ENCODE measurements around the gene NR2C2.

The NR2C2 gene

GRCh38 chr3:15032650-15033049, 85.3 kb downstream of the NR2C2 start:
- FAIRE-seq = no peak

GRCh38 chr3:15033103-15033502, 85.7 kb downstream of the NR2C2 start:
- FAIRE-seq = no peak

- no peak for FAIRE-seq
These were observed 90.9 kb downstream of the NR2C2 start for GRCh38 chr3:15038306-15038705.

- FAIRE-seq = no peak
These were observed 93.5 kb downstream of the NR2C2 start for GRCh38 chr3:15040844-15041243.

DNA sequence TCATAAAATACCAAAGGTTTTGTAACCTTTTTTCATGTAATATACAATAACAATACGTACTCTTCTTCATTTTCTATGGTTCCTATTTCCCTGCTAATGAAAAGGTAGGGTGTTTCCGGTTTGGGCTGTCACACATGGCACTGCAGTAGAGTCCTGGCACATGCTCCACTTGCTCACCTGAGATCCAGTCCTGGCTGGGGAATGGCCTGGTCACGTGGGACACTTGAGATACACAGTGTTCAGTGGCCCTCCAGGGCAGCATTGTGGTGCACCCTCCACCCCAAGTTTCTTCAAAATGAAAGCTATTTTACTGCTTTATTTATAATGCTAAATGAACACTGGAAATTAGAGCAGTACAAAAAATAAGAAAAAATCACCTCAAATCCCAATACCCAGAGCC, 94.6 kb downstream of the NR2C2 start:
- no peak for FAIRE-seq

- FAIRE-seq = no peak
These were observed 95.6 kb downstream of the NR2C2 start for GRCh38 chr3:15042936-15043335.

- FAIRE-seq = no peak
These were observed 96.2 kb downstream of the NR2C2 start for GRCh38 chr3:15043408-15044171.

DNA sequence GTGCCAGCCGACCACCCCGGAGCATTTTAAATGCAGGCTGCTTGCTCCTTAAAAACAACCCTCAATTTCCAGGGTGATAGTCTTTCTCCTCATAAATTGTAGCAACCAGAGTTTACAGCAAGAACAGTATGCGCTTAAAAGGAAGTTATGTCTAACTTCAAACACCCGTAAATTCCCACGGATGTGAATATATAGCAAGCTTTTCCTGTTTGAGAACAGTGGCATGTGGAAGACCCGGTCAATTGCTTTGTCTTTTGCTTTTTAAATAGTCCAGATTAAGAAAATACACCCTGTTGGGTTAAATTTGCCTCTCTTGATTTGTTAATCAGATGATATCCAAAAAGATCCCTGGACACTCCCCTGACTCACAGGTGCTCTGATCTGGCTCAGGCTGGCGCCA, 96.9 kb downstream of the NR2C2 start:
- FAIRE-seq = no peak

- FAIRE-seq = no peak
These were observed 98.3 kb downstream of the NR2C2 start for GRCh38 chr3:15045667-15046066.

DNA sequence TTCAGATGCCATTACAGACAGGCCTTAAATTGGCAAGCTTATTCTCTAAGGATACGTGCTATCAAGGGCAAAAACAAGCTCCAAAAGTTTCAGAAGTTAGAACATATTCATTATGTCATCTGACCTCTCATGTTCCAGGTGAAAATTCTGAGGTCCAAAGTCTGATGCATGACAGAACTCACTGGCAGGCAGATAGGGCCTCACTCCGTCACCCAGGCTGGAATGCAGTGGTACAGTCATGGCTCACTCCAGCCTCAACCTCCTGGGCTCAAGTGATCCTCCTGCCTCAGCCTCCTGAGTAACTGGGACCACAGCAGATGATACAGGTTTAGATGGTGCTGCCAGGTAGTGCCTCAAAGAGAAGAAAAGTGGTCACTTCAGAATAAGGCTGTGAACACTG, 102.2 kb downstream of the NR2C2 start:
- no peak for FAIRE-seq

DNA sequence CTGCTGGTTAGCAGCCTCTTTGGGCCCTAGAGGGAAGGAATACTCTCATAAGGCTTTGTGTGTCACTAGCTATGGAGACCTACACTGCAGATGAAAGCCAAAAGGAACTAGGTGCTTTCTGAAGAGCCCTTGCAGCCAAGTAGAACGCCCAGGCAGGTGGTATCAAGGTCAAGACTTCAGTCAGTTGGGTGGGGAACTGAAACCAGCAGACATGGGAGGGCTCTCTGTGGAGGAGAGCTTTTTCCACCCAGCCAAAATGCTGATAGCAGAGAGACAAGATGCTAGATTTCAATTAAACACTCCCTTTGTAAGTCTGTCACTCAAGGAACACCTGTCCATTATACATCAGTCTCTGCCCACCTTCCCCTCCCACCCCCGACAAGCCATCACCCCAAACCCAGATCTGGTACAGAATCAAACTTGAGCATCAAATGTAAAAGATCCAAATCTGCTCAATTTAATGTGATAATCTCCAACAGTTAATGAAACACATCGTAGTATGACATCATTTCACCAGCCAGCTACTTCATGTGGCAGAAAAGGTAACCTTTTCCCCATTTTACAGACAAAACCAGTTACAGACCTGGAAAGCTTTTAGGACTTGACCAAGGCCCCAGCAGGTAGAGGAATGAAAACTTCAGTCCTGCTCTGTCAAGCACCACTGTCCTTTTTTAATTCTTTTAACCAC, 103.2 kb downstream of the NR2C2 start:
- FAIRE-seq = no peak

DNA sequence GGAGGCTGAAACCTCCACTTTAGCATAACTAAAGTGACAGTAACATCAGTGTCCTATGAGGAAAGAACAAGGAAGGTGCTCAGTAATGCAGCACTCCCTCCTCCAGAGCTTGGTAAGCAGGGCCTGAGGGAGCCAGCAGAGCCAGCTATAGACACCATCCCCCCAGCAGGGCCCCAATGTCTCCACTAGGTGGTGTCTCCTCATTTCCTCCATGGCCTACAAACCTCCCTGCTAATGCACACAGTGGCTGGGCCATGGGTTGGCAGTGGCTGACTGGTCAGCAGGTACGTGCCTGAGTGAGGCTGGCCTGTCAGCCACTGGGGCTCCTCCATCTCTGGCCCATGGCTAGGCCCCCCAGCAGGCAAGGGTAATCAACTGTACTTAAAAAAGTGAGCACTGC, 104.1 kb downstream of the NR2C2 start:
- FAIRE-seq = no peak

DNA sequence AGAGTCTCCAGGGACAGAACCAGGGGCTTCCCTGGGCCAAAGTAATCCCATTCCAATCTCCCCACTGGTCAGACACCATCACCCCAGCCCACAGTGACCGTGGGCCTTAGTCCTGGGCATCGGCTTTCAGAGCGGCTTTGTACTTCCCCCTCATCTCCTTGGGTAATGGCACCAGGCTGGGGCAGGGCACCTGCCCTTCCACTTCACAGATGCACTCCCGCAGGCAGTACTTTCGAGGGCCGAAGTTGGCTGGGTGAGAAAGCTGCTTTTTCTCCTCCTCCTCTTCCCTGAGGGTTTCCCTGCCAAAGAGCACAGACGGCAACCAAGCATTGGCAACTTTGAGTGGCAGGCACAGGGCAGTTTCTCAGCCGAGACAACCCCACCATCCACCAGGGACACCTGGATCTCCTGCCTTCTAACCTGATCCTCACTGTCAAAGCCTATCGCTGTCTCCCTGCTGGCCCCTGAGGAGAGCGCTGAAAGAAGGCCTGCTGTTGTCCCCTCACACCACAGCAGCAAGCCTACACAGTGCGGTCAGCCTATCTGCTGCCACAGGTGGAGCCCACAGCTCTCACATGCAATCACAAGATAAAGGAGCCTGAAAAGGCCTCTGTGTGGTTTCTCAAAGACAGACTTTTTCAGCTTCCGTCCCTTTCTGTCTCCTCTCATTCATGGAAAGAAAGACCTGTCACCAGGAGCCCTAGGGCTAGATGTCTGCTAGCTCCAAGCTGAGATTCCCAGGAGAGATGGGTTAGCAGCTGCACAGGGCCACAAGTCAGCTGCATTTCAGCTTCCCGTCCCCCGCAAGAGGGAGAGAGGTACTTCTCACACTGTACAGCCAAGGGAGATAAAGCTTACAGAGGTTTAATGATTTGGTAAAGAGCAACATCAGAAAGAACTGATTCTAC, 105.2 kb downstream of the NR2C2 start:
- no peak for FAIRE-seq

GRCh38 chr3:15053541-15053940, 106.2 kb downstream of the NR2C2 start:
- FAIRE-seq = no peak

DNA sequence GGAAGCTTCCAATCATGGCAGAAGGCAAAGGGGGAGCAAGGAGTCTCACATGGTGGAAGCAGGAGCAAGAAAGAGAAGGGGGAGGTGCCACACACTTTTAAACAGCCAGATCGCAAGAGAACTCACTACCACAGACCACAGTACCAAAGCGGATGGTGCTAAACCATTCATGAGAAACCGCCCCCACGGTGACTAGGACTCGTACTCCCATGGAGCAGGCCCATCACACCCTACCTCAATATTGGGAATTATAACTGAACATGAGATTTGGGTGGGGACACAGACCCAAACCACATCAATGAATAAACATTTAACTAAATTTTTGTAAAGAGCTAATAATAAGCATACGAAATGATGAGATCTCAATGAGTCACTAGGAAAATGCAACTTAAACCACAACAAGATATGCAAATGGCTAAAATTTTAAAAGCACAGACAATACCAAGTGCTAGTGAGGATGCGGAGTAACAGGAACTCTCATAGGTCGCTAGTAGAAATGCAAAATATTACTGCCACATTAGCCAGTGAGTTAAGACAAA, 107.7 kb downstream of the NR2C2 start:
- FAIRE-seq = no peak

DNA sequence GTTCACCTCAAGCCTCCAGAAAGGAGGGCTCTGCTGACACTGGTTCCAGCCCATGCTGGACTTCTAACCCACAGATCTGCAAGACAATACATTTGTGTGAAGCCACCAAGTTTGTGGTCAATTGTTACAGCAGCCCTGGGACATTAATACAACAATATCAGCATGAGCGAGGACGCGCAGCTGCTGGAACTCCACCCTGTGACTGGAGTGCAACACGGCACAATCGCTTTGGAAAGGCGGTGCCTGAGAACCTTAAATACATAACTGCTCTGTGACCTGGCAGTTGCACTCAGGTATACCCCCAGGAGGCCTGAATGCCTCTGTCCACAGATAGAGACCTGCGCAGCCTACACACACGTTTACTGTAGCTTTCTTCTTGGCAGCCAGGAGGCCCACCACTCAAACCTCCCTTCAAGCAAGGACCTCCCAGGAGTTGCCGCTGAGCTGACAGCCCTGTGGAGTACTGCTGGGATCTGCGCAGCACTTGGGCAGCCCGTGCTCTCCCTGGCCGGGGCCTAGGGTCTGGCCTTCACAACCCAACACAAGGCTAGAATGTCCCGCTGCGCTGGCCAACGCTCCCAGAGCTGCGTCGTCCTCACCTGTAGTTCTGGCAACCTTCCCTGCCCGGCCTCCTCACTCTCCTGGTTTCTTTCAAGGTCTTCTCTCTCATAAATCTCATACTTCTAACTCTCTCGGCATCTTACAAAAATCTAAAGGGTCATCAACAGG, 109.5 kb downstream of the NR2C2 start:
- FAIRE-seq = no peak

- no peak for FAIRE-seq
These were observed 112.6 kb downstream of the NR2C2 start for GRCh38 chr3:15060029-15060428.

DNA sequence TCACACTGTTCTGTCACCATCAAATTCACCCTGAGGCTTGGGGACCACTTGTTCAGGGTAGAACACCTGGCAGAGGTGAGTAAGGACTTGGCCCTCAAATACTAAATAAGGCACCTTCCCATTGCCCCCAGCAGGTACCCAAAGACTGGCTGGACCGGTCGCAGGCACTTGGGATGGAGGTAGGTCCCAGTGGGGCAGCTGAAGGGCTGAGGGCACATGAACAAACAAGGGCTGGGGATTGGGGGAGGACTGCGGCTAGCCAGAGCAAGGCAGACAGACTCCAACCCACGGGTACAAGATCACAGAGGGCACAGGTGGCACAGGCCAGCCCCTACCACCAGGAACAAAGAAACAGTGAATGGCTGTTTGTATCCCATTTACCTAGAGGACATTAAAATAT, 115.9 kb downstream of the NR2C2 start:
- FAIRE-seq = no peak

DNA sequence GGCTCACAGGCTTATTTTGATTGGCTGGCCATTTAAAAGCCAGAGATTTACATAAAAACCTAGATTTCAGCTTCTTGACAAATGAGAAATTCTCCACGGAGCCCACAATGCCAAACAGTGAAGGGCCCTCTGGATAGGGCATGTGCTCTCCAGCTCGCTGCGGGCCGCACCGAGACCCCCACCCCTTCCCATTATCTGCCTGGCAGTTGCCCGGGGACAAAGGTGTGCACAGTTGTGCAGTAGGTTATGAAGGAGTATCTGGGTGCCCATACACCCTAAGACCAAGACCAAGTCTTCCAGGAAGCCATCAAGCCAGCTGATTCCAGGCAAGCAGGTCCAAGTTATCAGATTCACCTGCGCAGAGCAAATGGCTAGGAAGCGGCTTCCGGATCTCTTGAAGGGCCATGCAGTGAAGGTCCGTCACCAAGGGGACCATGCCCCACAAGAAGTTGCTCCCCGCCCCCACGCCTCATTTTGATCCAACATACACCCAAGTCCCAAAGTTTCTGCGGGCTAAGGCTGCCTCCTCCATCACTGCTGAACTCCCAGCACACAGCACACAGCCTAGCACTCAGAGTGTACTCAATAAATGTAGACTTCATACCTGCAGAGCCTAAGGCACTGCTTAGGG, 116.4 kb downstream of the NR2C2 start:
- no peak for FAIRE-seq

GRCh38 chr3:15064299-15064834, 117.0 kb downstream of the NR2C2 start:
- FAIRE-seq = no peak

GRCh38 chr3:15064835-15065549, 117.6 kb downstream of the NR2C2 start, which contains the start of gene MRPS25:
MRPS25 (minus strand) TSS chr3:15065315; CDS start chr3:15065194, 121 bp downstream.
- no peak for FAIRE-seq

All from endometrium (tissue), 2 donors.